Measurements from ENCODE around the gene FBXL19.

DNA sequence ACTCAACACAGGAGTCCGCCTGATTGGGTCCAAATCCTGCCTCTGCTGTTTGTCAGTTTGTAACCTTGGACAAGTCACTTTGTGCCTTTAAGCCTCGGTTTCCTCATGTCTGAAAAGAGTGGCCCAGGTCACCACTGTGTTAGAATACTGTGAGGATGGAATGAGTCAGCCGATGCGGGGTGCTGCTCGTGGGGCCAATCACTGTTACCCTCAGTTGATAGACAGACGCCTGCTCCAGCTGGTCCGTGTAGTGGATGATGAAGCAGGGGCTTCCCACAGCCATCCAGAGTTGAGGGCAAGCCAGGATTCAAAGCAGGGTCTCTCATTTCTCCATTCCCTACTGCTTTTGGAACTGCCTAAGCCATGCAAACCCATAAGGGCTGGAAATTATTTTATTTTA is 5.8 kb downstream of the FBXL19 start:
- no peak for TF ChIP-seq ZBTB11 (tag by site-specific recombination; conservative IDR thresholded peaks at IDR 0.05; ENCODE audit: low read depth)
- no peak for TF ChIP-seq SP2 (tag by site-specific recombination; IDR thresholded peaks at IDR 0.05)
- TF ChIP-seq CTCF (tag by site-specific recombination; IDR thresholded peaks at IDR 0.05), result no peak
- TF ChIP-seq ZSCAN30 (tag by site-specific recombination; IDR thresholded peaks at IDR 0.05), result no peak
- TF ChIP-seq, protein P1, sequence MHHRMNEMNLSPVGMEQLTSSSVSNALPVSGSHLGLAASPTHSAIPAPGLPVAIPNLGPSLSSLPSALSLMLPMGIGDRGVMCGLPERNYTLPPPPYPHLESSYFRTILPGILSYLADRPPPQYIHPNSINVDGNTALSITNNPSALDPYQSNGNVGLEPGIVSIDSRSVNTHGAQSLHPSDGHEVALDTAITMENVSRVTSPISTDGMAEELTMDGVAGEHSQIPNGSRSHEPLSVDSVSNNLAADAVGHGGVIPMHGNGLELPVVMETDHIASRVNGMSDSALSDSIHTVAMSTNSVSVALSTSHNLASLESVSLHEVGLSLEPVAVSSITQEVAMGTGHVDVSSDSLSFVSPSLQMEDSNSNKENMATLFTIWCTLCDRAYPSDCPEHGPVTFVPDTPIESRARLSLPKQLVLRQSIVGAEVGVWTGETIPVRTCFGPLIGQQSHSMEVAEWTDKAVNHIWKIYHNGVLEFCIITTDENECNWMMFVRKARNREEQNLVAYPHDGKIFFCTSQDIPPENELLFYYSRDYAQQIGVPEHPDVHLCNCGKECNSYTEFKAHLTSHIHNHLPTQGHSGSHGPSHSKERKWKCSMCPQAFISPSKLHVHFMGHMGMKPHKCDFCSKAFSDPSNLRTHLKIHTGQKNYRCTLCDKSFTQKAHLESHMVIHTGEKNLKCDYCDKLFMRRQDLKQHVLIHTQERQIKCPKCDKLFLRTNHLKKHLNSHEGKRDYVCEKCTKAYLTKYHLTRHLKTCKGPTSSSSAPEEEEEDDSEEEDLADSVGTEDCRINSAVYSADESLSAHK (tag by site-specific recombination; IDR thresholded peaks at IDR 0.05), result no peak
- TF ChIP-seq TCF7L2 (IDR thresholded peaks at IDR 0.05; ENCODE audit: borderline replicate concordance, low read depth, low read length), result no peak
- no peak for TF ChIP-seq ZBTB7A (tag by site-specific recombination; IDR thresholded peaks at IDR 0.05; ENCODE audit: low read depth)
- no peak for TF ChIP-seq ZNF324 (tag by site-specific recombination; IDR thresholded peaks at IDR 0.05)
